CD4-positive, alpha-beta T cell treated with Interleukin-4 for 4 hours (primary cell): ENCODE data around the gene CLDN7.

Experiments
- DNase-seq: peaks from one replicate; pipeline ENCODE4 v3.0.0-alpha.2; 2020

CLDN7 gene

GRCh38 chr17:7285679-7286078 lies 23.4 kb upstream of the CLDN7 start:
- no peak for DNase-seq

GRCh38 chr17:7284911-7285310 lies 22.6 kb upstream of the CLDN7 start:
- no peak for DNase-seq

DNA sequence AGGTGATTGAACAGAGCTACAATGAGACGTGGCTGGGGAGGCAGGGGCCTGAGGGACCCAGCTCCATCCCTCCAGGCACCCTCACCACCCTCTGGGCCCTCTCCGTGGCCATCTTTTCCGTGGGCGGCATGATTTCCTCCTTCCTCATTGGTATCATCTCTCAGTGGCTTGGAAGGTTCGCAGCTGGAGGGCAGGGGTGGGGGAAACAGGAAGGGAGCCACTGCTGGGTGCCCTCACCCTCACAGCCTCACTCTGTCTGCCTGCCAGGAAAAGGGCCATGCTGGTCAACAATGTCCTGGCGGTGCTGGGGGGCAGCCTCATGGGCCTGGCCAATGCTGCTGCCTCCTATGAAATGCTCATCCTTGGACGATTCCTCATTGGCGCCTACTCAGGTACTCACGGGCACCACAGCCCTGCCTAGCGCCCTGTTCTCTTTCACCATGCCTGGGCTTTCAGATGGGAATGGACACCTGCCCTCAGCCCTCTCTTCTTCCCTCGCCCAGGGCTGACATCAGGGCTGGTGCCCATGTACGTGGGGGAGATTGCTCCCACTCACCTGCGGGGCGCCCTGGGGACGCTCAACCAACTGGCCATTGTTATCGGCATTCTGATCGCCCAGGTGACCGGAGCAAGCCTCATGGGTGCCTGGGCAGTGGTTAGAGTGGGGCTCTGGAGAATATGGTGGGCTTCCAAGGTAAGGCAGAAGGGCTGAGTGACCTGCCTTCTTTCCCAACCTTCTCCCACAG lies 21.4 kb upstream of the CLDN7 start:
- DNase-seq = no peak

- no peak for DNase-seq
Observed at GRCh38 chr17:7282752-7283321, 20.6 kb upstream of the CLDN7 start.

DNA sequence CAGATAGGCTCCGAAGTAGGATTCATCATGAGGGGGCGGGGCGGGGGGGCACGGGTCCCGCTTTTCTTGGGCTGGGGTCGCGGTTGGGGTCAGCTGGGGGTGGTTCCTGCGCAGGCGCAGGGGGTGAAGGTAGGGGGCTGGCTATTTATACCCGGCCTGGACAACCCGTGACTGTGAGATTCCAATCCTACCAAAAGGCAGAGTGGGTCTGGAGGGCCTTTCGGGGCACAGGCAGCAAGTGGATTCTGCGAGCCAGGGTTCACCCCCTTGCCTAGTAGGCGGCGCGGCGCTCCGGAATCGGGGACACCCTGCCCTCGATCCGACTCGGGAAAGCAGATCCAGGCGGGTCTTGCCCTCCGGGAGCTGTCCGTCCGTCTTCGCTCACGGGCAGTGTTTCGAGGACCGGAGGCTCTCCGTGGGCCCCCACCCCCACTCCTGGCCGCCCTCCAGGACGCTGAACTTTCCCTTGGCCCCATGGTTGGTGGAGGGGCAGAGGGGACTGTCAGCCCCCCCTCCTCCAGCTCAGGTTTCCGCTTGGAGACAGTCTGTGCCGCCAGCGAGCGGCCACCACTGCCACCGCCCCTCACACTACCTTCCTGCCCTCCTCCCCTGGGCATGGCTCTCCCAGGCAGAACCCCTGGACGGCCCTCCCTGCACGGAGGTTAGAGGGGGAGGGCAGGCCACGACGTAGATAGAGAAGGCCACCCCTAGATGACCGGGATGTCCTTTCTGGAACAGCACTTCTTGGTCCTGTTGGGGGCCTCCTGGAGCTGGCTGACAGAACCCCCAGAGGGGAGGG lies 19.9 kb upstream of the CLDN7 start:
- no peak for DNase-seq

GRCh38 chr17:7281074-7281952 lies 19.0 kb upstream of the CLDN7 start, which contains the start of gene SLC2A4:
Gene SLC2A4, plus strand, starts transcription at chr17:7281718. Its CDS starts 217 bp downstream, at chr17:7281935.
- DNase-seq = peak; percentile 75

GRCh38 chr17:7280519-7281073 lies 18.3 kb upstream of the CLDN7 start:
- DNase-seq = peak; percentile 85

DNA sequence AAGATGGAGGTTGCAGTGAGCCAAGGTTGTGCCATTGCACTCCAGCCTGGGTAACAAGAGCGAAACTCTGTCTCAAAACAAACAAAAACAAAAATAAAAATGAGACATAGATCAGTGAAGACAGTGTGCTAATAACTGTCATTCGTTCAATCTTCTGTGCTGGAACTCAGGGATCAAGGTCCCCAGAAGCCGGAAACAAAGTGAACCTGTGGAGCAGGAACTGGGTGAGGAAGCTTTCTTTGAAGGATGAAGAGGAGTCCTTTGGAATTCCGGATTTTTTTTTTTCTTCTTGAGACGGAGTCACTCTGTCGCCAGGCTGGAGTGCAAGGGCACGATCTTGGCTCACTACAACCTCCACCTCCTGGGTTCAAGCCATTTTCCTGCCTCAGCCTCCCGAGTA lies 17.2 kb upstream of the CLDN7 start:
- no peak for DNase-seq

DNA sequence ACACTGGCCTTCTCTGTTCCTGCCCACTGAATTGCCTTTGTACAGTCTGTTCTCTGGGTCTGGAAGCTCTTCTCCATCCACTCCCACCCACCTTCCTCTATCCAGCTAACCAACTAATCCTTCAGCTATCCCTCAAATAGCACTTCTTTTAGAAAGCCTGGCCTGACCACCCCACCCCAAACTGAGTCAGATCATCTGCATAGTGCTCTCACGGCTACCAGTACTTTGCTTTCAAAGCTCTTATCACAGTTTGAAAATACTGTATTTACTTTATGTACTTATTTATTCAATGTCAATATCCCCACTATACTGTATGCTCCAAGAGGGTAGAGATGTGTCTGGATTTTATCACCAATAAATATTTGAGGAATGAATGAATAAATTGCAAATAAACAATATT lies 4.5 kb upstream of the CLDN7 start:
- no peak for DNase-seq

DNA sequence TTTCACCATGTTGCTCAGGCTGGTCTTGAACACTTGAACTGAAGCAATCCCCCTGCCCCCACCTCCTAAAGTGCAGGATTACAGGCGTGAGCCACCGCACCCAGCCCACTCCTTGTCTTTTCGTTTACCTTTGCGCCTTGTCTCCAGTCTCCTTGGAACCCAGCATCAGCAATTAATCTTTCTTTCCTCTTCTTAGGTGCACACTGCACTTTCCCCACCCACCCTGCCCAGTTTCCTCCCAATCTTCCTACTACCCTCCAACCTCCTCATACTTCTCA lies 1.5 kb upstream of the CLDN7 start:
- no peak for DNase-seq

DNA sequence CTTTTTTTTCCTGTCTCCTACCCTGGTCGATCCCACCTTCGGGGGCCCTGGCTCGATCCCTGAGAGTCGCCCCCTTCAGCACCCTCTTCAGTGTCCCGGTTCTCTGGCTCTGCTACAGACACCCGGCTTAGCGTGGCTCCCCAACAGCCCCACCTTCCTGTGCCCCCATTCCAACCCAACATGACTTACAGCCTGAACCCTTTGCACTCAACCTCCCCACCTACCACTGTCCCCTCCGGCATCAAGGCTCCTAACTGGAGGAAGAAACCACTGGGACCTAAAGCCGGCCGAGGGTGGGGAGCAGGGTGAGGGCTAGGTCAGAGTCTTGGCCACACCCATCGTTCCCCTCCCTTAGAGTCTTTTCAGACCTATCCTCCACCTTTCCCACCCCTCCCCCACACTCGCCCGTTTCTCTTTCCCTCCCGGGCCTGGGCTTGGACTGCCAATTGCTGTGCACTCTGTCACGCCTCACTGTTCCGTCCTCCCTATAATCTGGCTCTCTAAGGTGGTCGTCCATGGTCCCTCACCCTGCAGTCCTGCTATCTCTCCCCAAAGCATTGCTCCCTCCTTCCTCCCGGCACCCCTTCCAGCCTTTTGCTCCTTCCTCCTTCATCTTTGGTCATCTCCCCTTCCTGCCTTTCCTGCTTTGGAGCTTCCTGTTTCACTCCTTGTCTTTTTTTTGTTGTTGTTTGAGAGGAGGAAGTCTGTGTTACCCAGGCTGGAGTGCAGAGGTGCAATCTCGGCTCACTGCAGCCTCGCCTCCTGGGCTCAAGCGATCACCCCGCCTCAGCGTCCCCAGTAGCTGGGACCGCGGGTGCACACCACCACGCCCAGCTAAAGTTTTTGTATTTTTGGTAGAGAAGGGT lies 890 bp upstream of the CLDN7 start:
- no peak for DNase-seq

GRCh38 chr17:7261379-7262191 lies 693 bp downstream of the CLDN7 start:
- DNase-seq = no peak

DNA sequence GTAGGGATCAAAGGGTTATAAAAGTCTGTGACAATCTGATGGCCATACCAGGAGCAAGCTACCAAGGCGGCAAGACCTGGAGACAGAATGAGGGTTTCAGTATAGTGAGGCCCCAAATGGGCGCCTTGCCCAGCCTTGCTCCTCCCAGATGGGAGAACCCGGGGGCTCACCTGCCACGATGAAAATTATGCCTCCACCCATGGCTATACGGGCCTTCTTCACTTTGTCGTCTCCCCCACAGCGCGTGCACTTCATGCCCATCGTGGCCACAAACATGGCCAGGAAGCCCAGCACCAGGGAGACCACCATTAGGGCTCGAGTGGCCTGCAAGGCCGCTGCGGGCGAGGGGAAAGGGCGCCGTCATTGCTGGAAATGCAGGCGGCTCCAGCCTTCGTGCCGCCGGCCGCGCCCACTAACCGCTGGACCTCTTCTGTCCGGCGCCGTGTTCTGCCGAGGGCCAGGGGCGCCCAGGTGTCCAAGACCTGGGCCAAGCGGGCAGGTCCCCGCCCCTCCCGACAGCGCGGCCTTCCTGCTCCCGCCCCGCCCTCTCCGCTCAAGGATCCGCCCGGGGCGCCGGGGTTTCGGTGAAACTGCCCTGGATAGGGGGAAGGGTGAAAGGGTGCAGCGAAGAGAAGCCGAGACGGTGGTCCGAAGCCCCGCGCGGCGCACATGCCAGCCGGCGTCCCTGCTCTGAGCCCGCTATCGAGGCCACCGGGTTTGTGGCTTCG lies 1.5 kb downstream of the CLDN7 start:
- no peak for DNase-seq

- DNase-seq = no peak
Observed at GRCh38 chr17:7260151-7260550, 2.1 kb downstream of the CLDN7 start.

DNA sequence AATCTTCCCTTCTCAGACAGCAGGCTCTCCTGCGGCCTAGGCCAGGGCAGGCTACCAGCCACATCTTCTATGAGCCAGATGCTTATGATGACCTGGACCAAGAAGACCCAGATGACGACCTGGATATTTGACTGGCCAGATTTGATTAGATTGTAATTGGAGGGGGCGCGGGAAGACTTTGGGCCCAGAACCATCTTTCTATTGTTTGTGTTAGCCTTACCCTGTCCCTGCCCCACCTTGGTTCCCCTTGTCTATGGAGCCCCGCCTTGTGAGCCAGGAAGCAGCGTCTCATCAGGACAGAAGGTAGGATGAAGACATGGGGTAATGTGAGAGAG lies 2.8 kb downstream of the CLDN7 start:
- no peak for DNase-seq

GRCh38 chr17:7258731-7259554 lies 3.3 kb downstream of the CLDN7 start:
- no peak for DNase-seq

DNA sequence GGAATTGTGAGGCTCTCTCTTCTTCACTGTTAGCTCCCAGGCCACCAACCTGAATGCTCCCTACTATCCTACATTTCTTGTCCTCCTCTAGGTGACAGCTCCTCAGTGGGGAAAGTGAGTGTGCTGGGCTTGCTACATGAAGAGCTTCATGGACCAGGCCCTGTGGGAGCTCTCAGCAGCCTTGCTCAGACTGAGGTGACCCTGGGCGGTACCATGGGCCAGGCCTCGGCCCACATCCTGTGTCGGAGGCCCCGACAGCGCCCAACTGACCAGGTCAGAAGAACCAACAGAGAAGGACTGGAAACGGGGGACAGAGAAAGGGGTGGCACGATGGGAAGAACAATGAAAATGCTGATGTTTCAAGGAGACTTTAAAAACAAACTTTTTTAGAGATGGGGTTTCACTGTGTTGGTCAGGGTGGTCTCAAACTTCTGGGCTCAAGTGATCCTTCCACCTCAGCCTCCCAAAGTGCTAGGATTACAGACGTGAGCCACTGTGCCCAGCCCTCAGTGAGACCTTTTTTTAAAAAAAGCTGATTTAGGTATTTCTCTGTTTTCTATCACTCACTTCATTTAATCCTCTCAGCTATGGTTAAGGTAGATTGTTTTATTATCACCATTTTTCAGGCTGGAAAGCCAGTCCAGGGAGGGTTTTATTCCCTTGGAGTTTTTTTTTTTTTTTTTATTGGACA lies 5.4 kb downstream of the CLDN7 start:
- no peak for DNase-seq

DNA sequence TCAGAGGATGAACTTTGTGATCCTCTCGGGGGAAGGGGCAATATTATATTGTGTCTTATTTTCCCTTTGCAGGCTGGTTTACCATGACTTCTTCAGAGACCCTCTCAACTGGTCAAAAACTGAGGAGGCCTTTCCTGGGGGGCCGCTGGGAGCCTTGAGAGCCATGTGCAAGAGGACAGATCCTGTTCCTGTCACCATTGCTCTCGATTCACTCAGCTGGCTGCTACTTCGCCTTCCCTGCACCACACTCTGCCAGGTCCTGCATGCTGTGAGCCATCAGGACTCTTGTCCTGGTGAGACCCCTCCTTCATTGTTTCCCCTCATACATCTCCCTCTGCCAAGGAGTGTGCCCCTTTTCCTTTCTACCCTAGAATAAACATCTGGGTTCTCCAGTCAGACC lies 7.8 kb downstream of the CLDN7 start:
- no peak for DNase-seq

GRCh38 chr17:7253082-7253481 lies 9.2 kb downstream of the CLDN7 start:
- DNase-seq = no peak
